ENCODE results near the gene POSTN.

- TF ChIP-seq, protein P1, sequence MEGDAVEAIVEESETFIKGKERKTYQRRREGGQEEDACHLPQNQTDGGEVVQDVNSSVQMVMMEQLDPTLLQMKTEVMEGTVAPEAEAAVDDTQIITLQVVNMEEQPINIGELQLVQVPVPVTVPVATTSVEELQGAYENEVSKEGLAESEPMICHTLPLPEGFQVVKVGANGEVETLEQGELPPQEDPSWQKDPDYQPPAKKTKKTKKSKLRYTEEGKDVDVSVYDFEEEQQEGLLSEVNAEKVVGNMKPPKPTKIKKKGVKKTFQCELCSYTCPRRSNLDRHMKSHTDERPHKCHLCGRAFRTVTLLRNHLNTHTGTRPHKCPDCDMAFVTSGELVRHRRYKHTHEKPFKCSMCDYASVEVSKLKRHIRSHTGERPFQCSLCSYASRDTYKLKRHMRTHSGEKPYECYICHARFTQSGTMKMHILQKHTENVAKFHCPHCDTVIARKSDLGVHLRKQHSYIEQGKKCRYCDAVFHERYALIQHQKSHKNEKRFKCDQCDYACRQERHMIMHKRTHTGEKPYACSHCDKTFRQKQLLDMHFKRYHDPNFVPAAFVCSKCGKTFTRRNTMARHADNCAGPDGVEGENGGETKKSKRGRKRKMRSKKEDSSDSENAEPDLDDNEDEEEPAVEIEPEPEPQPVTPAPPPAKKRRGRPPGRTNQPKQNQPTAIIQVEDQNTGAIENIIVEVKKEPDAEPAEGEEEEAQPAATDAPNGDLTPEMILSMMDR (IDR thresholded peaks at IDR 0.05) = no peak
- no peak for TF ChIP-seq EP300 (IDR thresholded peaks at IDR 0.05)
- TF ChIP-seq POLR2AphosphoS5 (IDR thresholded peaks at IDR 0.05) = no peak
- no peak for TF ChIP-seq POLR2A (IDR thresholded peaks at IDR 0.05)
Observed at GRCh38 chr13:37529751-37530385, 68.7 kb downstream of the POSTN start.
